GM13977 (cell line): ENCODE measurements around the gene VANGL2.

Experiments
- DNase-seq: peaks from one replicate; pipeline ENCODE4 v3.0.0; 2012; ENCODE audit warnings: low spot score
- in situ Hi-C: fragments of 300-500 bp; cut with MboI; formaldehyde crosslinking; loops from one replicate; pipeline ENCODE4 v1.12.0; 2022; ENCODE audit warnings: low sequenced_read_pairs, low pct_unique_long_range_greater_than_20kb, mixed read lengths, inconsistent platforms; ENCODE audit not compliant: unreplicated experiment
- TF ChIP-seq, protein P1 (sequence below): IDR thresholded peaks from 2 replicates; pipeline ENCODE4 v1.5.1; 2012; ENCODE audit warnings: mild to moderate bottlenecking, control low read depth; ENCODE audit not compliant: insufficient read depth; ENCODE audit errors: extremely low read depth, missing control alignments

The VANGL2 gene

DNA sequence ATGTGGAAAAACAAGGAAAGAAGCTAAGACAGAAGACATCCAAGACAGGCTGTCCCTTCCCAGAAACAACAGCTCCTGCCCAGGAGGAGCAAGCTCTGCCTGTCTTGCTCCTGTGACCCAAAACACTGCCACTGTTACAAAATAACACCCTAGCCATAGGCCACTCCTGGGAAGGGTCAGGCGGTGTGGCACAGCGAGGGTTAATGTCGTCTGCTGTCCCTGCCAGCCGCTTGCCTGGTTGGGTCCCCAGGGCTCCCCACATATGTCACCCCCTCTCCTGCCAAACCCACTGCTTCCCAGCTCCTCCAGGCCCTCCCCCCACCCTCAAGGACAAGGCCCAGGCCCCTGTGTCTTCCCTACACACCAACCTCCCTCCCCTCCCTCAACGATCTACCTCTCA is 37.4 kb upstream of the VANGL2 start:
- DNase-seq: no peak
- TF ChIP-seq, protein P1, sequence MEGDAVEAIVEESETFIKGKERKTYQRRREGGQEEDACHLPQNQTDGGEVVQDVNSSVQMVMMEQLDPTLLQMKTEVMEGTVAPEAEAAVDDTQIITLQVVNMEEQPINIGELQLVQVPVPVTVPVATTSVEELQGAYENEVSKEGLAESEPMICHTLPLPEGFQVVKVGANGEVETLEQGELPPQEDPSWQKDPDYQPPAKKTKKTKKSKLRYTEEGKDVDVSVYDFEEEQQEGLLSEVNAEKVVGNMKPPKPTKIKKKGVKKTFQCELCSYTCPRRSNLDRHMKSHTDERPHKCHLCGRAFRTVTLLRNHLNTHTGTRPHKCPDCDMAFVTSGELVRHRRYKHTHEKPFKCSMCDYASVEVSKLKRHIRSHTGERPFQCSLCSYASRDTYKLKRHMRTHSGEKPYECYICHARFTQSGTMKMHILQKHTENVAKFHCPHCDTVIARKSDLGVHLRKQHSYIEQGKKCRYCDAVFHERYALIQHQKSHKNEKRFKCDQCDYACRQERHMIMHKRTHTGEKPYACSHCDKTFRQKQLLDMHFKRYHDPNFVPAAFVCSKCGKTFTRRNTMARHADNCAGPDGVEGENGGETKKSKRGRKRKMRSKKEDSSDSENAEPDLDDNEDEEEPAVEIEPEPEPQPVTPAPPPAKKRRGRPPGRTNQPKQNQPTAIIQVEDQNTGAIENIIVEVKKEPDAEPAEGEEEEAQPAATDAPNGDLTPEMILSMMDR: no peak
- in situ Hi-C loops: no loop called here

DNA sequence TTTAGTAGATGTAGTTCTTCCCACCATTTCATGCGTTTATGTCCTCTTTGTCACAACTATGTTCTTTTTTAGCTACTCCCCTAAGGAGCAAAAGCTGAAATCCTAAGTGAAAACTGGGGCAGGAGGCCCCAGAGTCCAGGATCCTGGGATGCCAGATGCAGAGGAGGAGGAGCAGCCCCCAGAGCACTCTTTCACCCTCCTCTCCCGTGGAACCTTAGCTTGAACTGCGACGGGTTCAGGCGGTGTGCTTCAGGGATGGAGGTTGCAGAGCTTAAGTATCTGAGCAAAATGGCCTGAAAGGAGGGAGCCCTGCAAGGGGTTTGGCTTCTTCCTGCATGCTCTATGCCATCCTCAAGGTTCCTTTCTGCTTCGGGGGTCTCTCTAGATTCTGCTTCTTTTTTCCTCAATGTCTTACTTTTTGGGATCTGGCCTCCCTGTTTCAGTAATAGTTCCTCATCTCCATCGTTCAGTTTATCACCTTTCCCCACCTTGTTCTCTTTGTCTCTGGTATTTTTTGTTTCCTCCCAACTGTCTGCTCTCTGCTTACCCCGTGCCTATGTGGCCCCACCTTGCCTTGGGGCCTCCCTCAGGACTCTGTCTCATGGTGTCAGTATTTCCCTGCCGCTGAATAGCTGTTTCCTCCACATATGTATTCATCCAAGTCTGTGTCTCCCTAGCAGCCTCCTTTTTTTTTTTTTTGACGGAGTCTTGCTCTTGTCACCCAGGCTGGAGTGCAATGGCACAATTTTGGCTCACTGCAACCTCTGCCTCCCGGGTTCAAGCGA is 36.2 kb upstream of the VANGL2 start:
- in situ Hi-C loops: no loop called here
- TF ChIP-seq, protein P1: no peak

DNA sequence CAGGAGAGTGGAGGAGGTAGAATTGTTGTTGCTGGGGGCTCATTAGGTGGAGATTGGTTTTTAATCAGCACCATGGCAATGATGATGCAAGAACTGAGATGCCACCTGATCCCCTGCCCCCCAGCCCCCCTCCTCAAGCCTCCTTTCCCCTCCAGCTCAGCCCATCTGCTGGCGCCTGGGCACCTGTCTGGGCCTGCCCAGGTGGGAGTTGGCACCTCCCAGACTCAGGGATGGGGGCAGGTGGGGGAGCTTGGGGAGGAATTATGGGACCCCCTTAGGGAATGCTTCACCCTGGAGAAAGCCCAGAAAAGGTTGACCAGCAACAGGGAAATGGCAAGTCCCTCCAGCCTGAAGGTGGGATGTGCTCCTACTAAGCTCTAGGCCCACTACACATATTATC is 35.0 kb upstream of the VANGL2 start:
- no peak for DNase-seq
- in situ Hi-C loops: no loop called here
- TF ChIP-seq, protein P1: no peak

More for the DNA sequence above, 36.2 kb upstream of the VANGL2 start:
- DNase-seq: no peak

DNA sequence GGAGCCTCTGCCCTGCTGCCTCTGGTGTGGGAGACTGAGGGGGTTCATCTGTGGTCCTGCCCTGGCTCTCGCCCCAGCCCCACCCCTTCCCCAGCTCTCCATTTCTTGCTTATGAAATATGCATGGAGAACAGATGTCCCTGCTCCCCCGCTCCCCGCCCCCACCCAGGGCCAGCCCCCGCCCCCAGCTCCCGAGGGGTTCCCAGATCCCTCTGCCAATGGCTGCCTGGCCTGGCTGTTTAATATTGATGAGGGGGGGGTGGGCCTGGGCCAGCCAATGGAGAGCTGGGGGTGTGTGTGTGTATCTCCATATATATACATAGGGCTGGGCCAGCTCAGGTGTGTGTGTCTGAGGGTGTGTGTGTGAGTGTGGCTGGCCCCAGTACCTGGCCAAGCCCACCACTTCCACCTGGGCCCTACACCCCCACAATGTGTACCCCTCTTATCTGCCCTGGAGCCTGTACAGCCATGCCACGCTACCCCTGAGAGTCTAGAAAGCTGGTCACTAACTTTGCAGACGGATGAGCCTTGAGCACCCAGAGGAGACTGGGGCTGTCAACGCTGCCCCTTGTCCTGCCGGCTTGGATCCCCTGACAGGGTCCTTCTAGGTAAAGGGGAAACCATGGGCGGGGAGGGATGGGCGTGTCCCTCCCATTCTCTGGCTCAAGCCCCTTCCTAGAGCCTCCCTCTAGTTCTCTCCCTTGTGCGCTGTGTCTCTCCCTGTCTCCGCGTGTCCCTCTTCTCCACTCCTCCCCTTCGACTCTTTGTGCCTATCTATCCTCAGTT is 33.4 kb upstream of the VANGL2 start, which contains the start of gene NHLH1:
Gene NHLH1, plus strand, starts transcription at position 341 of the 785 bp plus-strand sequence. CDS start 3,661 bp downstream, outside the sequence.
- in situ Hi-C loops: no loop called here
- TF ChIP-seq, protein P1: no peak
- DNase-seq: no peak

DNA sequence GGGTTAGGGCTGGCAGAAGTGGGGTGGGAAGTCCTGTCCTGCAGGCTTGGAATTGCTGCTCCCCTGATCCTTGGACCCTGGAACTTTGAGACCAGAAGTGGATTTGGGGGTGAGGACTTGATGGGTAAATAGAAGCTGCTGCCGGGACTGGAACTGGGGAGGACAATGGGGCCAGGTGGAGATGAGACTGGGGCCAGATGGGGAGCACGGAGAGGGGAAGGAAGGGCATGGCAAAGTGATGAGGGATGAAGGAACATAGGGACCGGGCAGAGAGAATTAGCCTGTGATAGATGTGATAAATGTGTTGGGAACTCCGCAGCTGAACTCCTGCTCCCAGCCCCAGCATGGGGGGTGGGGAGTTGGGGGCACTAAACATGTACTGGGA is 32.9 kb upstream of the VANGL2 start:
- TF ChIP-seq, protein P1: no peak
- no peak for DNase-seq
- in situ Hi-C loops: no loop called here

DNA sequence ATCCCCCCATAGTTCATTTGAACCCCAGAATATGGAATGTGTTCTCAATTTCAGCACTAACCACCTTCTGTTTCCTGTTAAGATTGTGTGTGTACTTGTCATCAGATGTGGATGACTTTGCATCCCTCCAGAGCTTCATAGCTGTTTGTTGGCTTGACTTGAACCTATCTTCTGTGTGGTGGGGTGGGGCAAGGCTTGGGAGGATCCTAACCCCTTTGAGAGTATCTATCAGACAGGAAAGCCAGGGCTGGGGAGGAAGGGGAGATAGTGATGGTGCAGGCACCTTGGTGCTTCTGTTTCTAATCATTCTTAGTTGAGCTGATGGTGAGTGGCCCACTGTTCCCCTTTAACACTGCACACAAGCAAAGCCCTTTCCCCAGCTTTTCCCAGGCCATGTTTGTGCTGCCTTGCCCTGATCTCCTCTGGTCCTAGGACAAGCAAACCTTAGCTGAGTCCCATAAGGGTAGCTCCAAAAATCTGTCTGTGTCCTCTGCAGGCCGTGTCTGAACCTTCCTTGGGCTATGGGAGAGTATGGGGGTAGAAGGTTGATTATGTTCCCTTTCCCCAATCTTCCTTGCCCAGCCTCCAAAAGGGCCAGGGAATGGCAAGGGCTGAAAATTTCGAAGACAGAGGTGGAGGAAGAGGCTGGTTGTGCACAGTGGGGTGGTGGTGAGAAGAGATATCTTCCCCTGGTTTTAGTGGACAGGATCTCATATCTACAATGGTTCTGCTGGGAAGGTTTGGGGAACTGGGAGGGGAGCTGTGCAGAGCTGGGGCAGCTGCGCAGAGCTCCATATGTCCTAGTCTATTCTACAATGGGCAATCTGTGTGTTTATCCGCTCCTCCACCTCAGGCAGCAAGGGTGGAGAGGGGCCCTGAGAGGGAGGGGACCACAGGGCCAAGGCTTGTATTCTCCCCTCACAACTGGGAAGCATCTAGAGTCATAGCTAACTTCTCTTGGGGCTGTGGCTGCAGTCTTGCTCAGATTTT is 32.1 kb upstream of the VANGL2 start:
- TF ChIP-seq, protein P1: no peak
- in situ Hi-C loops: no loop called here
- no peak for DNase-seq
